GM12801 (cell line): Measurements from ENCODE around the gene SCYL3.

Experiments
- CTCF ChIP-seq: IDR thresholded peaks from one replicate; pipeline ENCODE4 v1.5.1; 2011; ENCODE audit warnings: control low read depth; ENCODE audit not compliant: insufficient read length; ENCODE audit errors: extremely low read depth

Gene SCYL3

GRCh38 chr1:169860187-169860586, 33.5 kb downstream of the SCYL3 start:
- no peak for TF ChIP-seq CTCF

- TF ChIP-seq CTCF, result no peak
Observed at GRCh38 chr1:169859001-169859400, 34.7 kb downstream of the SCYL3 start.

GRCh38 chr1:169858467-169858866, 35.2 kb downstream of the SCYL3 start:
- no peak for TF ChIP-seq CTCF

- no peak for TF ChIP-seq CTCF
Observed at GRCh38 chr1:169853341-169853740, 40.4 kb downstream of the SCYL3 start.

- TF ChIP-seq CTCF, result no peak
Observed at GRCh38 chr1:169849346-169850022, 44.2 kb downstream of the SCYL3 start.

- no peak for TF ChIP-seq CTCF
Observed at GRCh38 chr1:169848456-169848855, 45.2 kb downstream of the SCYL3 start.

GRCh38 chr1:169844941-169845608, 48.6 kb downstream of the SCYL3 start:
- TF ChIP-seq CTCF, result no peak
